ENCODE measurements around the gene GGA2. TPM values are rescaled to one million over a fixed set of nuclear protein-coding genes. Genes with fewer than 3 reads are reported as not detected.

Gene GGA2
- total RNA-seq, 1 donor: 18.1 TPM

DNA sequence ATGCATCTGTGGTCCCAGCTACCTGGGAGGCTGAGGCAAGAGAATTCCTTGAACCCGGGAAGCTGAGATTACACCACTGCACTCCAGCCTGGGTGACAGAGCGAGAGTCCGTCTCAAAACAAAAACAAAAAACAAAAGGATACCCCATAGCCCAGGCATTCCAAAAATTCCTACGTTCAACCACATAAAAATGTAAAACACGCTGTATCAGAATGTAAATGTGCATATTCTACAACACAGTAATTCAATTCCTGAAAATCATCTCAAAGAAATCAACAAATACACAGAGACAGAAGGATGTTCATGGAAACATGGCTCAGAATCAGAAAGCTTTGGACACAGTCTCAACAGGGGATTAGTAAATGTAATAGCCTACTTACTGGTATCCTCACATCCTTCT lies 90.3 kb downstream of the GGA2 start:
- Histone ChIP-seq H3K27me3 (ENCODE audit: insufficient read depth, low read length) (no peaks in the 10 kb centered on the region), H3K4me2 (ENCODE audit: insufficient read depth, low read length) (no peak overlapping the region), H3K4me1 (ENCODE audit: insufficient read depth, low read length) (peaks cover 25% of the 10 kb centered on the region), H3K36me3 (ENCODE audit: insufficient read depth, low read length) (peaks cover 24% of the 10 kb centered on the region), H2AFZ (ENCODE audit: low read length) (no peak overlapping the region), H3K27ac (ENCODE audit: low read depth, low read length) (no peak overlapping the region), H4K20me1 (ENCODE audit: insufficient read depth, low read length) (peaks cover 5% of the 10 kb centered on the region), H3K4me3 (ENCODE audit: insufficient read depth, low read length) (no peak overlapping the region), H3K79me2 (ENCODE audit: insufficient read depth, low read length) (no peaks in the 10 kb centered on the region), H3K9me3 (ENCODE audit: low read depth, low read length) (no peaks in the 10 kb centered on the region)
- no peak for DNase-seq (ENCODE audit: insufficient read length, low spot score, missing footprints)
- TF ChIP-seq, protein P1, sequence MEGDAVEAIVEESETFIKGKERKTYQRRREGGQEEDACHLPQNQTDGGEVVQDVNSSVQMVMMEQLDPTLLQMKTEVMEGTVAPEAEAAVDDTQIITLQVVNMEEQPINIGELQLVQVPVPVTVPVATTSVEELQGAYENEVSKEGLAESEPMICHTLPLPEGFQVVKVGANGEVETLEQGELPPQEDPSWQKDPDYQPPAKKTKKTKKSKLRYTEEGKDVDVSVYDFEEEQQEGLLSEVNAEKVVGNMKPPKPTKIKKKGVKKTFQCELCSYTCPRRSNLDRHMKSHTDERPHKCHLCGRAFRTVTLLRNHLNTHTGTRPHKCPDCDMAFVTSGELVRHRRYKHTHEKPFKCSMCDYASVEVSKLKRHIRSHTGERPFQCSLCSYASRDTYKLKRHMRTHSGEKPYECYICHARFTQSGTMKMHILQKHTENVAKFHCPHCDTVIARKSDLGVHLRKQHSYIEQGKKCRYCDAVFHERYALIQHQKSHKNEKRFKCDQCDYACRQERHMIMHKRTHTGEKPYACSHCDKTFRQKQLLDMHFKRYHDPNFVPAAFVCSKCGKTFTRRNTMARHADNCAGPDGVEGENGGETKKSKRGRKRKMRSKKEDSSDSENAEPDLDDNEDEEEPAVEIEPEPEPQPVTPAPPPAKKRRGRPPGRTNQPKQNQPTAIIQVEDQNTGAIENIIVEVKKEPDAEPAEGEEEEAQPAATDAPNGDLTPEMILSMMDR (IDR thresholded peaks at IDR 0.05; ENCODE audit: extremely low read depth, low read depth, low read length): no peak

DNA sequence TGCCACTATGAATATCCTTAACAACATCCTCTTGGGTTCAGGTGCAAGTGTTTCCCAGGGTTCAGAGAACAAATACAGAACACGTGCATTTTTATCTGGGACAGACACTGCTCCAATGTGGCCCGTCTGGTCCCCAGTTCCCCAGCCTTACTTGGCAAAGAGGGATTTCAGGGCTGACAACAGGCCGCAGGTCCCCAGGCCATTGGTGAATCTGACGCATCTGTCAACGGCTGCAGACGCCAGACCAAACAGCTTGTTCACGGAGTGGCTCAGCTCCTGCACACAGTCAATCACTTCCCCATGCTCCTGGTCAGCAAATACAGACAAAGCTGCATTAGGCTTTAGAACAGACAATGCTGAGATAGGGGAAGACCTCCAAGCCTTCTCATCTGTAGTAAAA lies 93.5 kb downstream of the GGA2 start:
- Histone ChIP-seq H3K79me2 (ENCODE audit: insufficient read depth, low read length) (no peaks in the 10 kb centered on the region), H3K9me3 (ENCODE audit: low read depth, low read length) (no peaks in the 10 kb centered on the region), H3K4me2 (ENCODE audit: insufficient read depth, low read length) (no peak overlapping the region), H2AFZ (ENCODE audit: low read length) (no peak overlapping the region), H3K27me3 (ENCODE audit: insufficient read depth, low read length) (no peaks in the 10 kb centered on the region), H3K27ac (ENCODE audit: low read depth, low read length) (no peak overlapping the region), H3K36me3 (ENCODE audit: insufficient read depth, low read length) (peaks cover 49% of the 10 kb centered on the region), H3K4me1 (ENCODE audit: insufficient read depth, low read length) (peaks cover 7% of the 10 kb centered on the region), H4K20me1 (ENCODE audit: insufficient read depth, low read length) (no peaks in the 10 kb centered on the region), H3K4me3 (ENCODE audit: insufficient read depth, low read length) (no peak overlapping the region)
- no peak for DNase-seq (ENCODE audit: insufficient read length, low spot score, missing footprints)
- TF ChIP-seq, protein P1 (IDR thresholded peaks at IDR 0.05; ENCODE audit: extremely low read depth, low read depth, low read length): no peak

DNA sequence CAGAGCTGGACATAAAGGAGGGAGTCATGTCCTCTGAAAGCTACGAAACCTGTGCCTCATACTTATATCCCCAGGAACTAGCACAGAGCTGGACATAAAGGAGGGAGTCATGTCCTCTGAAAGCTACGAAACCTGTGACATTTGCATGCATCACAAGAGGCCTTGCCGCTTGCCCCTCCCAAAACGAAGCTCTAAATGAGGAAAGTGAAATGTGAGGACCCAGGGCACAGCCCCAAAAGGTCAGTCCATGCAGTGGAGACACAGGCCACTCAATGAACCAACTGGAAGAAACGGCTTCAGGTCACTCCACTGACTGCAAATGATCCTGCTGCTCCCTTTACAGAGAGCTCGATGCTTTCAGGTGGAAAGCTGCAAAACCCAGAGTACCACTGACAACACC lies 95.6 kb downstream of the GGA2 start:
- TF ChIP-seq, protein P1 (IDR thresholded peaks at IDR 0.05; ENCODE audit: extremely low read depth, low read depth, low read length): no peak
- DNase-seq (ENCODE audit: insufficient read length, low spot score, missing footprints): no peak
- no peak overlapping the region for H3K4me2 ChIP-seq (ENCODE audit: insufficient read depth, low read length)
- H3K27ac ChIP-seq (ENCODE audit: low read depth, low read length): no peak overlapping the region
- no peaks in the 10 kb centered on the region for H3K9me3 ChIP-seq (ENCODE audit: low read depth, low read length)
- no peak overlapping the region for H3K4me3 ChIP-seq (ENCODE audit: insufficient read depth, low read length)
- no peaks in the 10 kb centered on the region for H3K27me3 ChIP-seq (ENCODE audit: insufficient read depth, low read length)
- peaks cover 51% of the 10 kb centered on the region for H3K36me3 ChIP-seq (ENCODE audit: insufficient read depth, low read length)
- no peaks in the 10 kb centered on the region for H3K4me1 ChIP-seq (ENCODE audit: insufficient read depth, low read length)
- H3K79me2 ChIP-seq (ENCODE audit: insufficient read depth, low read length): no peaks in the 10 kb centered on the region
- no peak overlapping the region for H2AFZ ChIP-seq (ENCODE audit: low read length)
- no peaks in the 10 kb centered on the region for H4K20me1 ChIP-seq (ENCODE audit: insufficient read depth, low read length)

Small RNA genes lying within 50 kb of the gene (small RNA-seq; reads per million reads assigned to genes)
- gene RF00072: not detected

Other genes with a start within 250 kb of the GGA2 start
- not detected in 2 replicates for gene SCNN1B, start 208.2 kb downstream of the GGA2 start, total RNA-seq
- gene COG7, start 57.3 kb downstream of the GGA2 start, total RNA-seq: 17.0 and 20.9 TPM in 2 replicates
- gene EARS2, start 46.9 kb upstream of the GGA2 start, total RNA-seq: 26.8 and 32.6 TPM in 2 replicates
- 94.3 and 109 TPM in 2 replicates for gene UBFD1, start 47.2 kb upstream of the GGA2 start, total RNA-seq
- 43.1 and 50.7 TPM in 2 replicates for gene NDUFAB1, start 85.8 kb upstream of the GGA2 start, total RNA-seq
- gene PALB2, start 130.8 kb upstream of the GGA2 start, total RNA-seq: 14.8 and 15.9 TPM in 2 replicates
- 35.4 and 35.5 TPM in 2 replicates for gene DCTN5, start 131.0 kb upstream of the GGA2 start, total RNA-seq
- 2.2 and 3.5 TPM in 2 replicates for gene PLK1, start 168.4 kb upstream of the GGA2 start, total RNA-seq
- 0.29 TPM in 1 of 2 replicates, not detected in the other for gene ERN2, start 202.7 kb upstream of the GGA2 start, total RNA-seq
- gene CHP2, start 244.5 kb upstream of the GGA2 start, total RNA-seq: not detected in 2 replicates

All from osteoblast (primary cell).